Dermis blood vessel endothelial cell (primary cell): ENCODE results near the gene SLC22A7. TPM values are rescaled to one million over a fixed set of nuclear protein-coding genes. Genes with fewer than 3 reads are reported as not detected.
"Not testable (repeated sequence)": the region's sequence is repeated elsewhere in the genome, so short reads cannot be mapped to it uniquely, and the experiment has no call there.

Experiments
- DNase-seq: peaks from one replicate; pipeline ENCODE4 v3.0.0; 2010
- total RNA-seq: library from RNA; depleted of rRNA; stranded (reverse); fragments of >200 nt; gene quantifications from 2 replicates; pipeline ENCODE4 v1.2.3, GENCODE V29; 2014

SLC22A7 gene
- total RNA-seq, 1 donor from 2014 or later = not detected

GRCh38 chr6:43346243-43346642, 48.2 kb downstream of the SLC22A7 start:
- not testable (repeated sequence) for DNase-seq

DNA sequence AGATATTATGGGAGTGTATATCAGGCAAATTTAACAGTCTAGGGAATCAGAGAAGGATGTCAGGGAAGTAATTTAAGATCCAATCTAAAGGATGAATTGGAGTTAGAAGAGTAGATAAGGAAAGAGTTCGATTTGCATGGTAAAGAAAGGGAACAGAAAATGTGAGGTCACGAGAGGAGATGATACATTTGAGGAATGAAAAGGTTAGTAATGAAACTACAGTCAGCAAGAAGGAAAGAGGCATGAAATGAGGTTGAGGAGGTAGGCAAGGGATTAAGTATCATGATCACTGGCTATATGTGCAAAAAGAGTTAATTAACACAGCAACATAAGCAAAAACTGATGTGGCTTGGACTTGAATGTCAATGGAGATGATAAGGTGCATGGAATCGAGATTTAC, 49.0 kb downstream of the SLC22A7 start:
- no peak for DNase-seq

DNA sequence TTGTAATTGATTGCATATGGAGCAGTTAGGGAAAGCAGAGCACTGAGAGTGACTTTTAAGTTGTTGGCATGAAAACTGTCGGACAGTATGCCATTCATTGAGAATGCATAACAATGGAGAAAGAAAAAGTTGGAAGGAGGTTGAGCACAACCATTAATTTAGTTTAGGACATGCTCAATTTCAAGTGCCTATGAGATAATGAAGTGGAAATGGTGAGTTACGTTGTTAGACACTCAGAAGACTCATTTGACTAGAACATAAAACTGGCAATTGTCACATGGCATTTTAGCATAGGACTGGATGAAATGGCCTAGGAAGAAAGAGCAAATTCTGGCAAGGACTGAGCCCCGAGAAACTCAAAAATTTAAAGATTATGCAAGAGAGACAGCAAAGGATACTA, 49.4 kb downstream of the SLC22A7 start:
- no peak for DNase-seq

GRCh38 chr6:43351951-43352350, 53.9 kb downstream of the SLC22A7 start:
- not testable (repeated sequence) for DNase-seq

Other genes starting within 250 kb of the SLC22A7 start
- gene CUL7, start 244.4 kb upstream of the SLC22A7 start, total RNA-seq = 38.9 and 39.5 TPM in 2 replicates
- 18.5 and 19.4 TPM in 2 replicates for gene MRPL2, start 238.8 kb upstream of the SLC22A7 start, total RNA-seq
- 17.3 and 19.9 TPM in 2 replicates for gene KLC4, start 238.6 kb upstream of the SLC22A7 start, total RNA-seq
- 23.0 and 29.9 TPM in 2 replicates for gene PTK7, start 221.9 kb upstream of the SLC22A7 start, total RNA-seq
- gene SRF, start 127.0 kb upstream of the SLC22A7 start, total RNA-seq = 16.5 and 19.7 TPM in 2 replicates
- gene CUL9, start 116.1 kb upstream of the SLC22A7 start, total RNA-seq = 25.9 and 33.8 TPM in 2 replicates
- gene DNPH1, start 68.8 kb upstream of the SLC22A7 start, total RNA-seq = 29.0 and 31.5 TPM in 2 replicates
- gene TTBK1, start 54.8 kb upstream of the SLC22A7 start, total RNA-seq = 0.05 TPM in 1 of 2 replicates, not detected in the other
- gene CRIP3, start 10.6 kb downstream of the SLC22A7 start, total RNA-seq = 0.34 TPM in 1 of 2 replicates, not detected in the other
- gene ZNF318, start 71.4 kb downstream of the SLC22A7 start, total RNA-seq = 9.7 and 10.8 TPM in 2 replicates
- gene ABCC10, start 129.3 kb downstream of the SLC22A7 start, total RNA-seq = 19.2 and 22.0 TPM in 2 replicates
- 0.60 and 0.68 TPM in 2 replicates for gene DLK2, start 157.3 kb downstream of the SLC22A7 start, total RNA-seq
- gene TJAP1, start 179.3 kb downstream of the SLC22A7 start, total RNA-seq = 12.6 and 17.9 TPM in 2 replicates
- 0.14 and 0.17 TPM in 2 replicates for gene LRRC73, start 212.1 kb downstream of the SLC22A7 start, total RNA-seq
- 135 and 149 TPM in 2 replicates for gene YIPF3, start 218.7 kb downstream of the SLC22A7 start, total RNA-seq
- 21.3 and 36.2 TPM in 2 replicates for gene POLR1C, start 218.8 kb downstream of the SLC22A7 start, total RNA-seq